ENCODE measurements around the gene ZNF215.

- no peak for TF ChIP-seq CTCF (conservative IDR thresholded peaks at IDR 0.05; ENCODE audit: low read depth, low read length)
- no peak for TF ChIP-seq MAZ (IDR thresholded peaks at IDR 0.05; ENCODE audit: borderline replicate concordance, low read depth, low read length)
These were observed 2.7 kb downstream of the ZNF215 start for GRCh38 chr11:6928916-6929315.

Measured in IMR-90 (cell line).